ENCODE measurements around the gene GLCE.

DNA sequence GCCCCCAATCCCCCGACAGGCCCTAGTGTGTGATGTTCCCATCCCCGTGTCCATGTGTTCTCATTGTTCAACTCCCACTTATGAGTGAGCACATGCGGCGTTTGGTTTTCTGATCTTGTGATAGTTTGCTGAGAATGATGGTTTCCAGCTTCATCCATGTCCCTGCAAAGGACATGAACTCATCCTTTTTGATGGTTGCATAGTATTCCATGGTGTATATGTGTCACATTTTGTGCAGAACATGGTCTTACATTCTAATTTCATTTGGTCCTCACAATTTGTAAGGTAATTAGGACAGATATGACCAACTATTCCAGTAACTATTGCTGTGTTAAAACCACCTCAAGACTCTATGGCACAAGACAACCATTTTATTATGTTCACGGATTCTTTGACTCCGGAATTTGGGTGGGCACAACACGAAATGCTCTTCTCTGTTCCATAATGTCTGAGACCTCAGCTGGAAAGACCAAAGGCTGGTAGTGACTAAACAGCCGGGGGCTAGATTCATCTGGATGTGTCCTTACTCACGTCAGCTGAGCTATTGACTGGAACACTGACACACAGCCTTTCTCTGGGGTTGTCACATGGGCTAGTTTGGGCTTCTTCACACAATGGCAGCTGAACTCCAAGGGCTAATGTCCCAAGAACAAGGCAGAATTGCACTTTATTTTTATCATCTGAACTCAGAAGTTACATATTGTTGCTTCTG, 13.6 kb upstream of the GLCE start:
- TF ChIP-seq CTCF (conservative IDR thresholded peaks at IDR 0.05 in 1 of 2, IDR thresholded peaks at IDR 0.05 in 1 of 2; ENCODE audit: low read depth in 1 of 2, low read length in 2 of 2) (no peak), EZH2 (IDR thresholded peaks at IDR 0.05; ENCODE audit: low read length, missing control alignments) (no peak)

All from fibroblast of lung (primary cell).